ENCODE measurements around the gene SCN2B. TPM values are rescaled to one million over a fixed set of nuclear protein-coding genes. Genes with fewer than 3 reads are reported as not detected.

Gene SCN2B
- total and polyA plus RNA-seq, 7 donors = 0.23 to 1.7 (median 0.95) TPM

GRCh38 chr11:118145285-118146227, 30.9 kb downstream of the SCN2B start:
- Histone ChIP-seq H3K4me1 (peaks cover 0 to 9% (median 7%) of the 10 kb centered on the region in 4 donors), H3K4me3 (peak overlapping the region; percentile 44 to 66 (median 60)), H3K36me3 (no peaks in the 10 kb centered on the region), H3K27ac (peak overlapping the region in 3 of 4 donors; percentile 39 to 58 (median 51)), H3K27me3 (peaks cover 0 to 43% (median 6%) of the 10 kb centered on the region in 3 donors), H3K9me3 (no peaks in the 10 kb centered on the region)
- TF ChIP-seq CTCF (IDR thresholded peaks at IDR 0.05) (peak; percentile 90 to 97 (median 94)), EP300 (IDR thresholded peaks at IDR 0.05) (no peak), POLR2AphosphoS5 (IDR thresholded peaks at IDR 0.05) (peak in 1 of 4 donors; percentile 15), POLR2A (IDR thresholded peaks at IDR 0.05) (no peak)
- 1 to 2% methylated on average over 78 of the region's 78 CpGs for WGBS, 2 donors
- intact Hi-C loops (cut with DNase I) = loop anchor here (1.0 to 5.0 kb wide), 3 partner anchors 26 to 343 kb away; no protein-coding TSS in a partner anchor
- peak; percentile 89 for DNase-seq

- Histone ChIP-seq H3K4me1 (peaks cover 0 to 9% (median 7%) of the 10 kb centered on the region in 4 donors), H3K27me3 (peaks cover 0 to 50% (median 6%) of the 10 kb centered on the region in 3 donors), H3K36me3 (no peaks in the 10 kb centered on the region), H3K27ac (no peak overlapping the region), H3K4me3 (peak overlapping the region in 2 of 4 donors; percentile 60 to 66), H3K9me3 (no peaks in the 10 kb centered on the region)
- TF ChIP-seq POLR2A (IDR thresholded peaks at IDR 0.05) = no peak
- no peak for TF ChIP-seq POLR2AphosphoS5 (IDR thresholded peaks at IDR 0.05)
- no peak for TF ChIP-seq CTCF (IDR thresholded peaks at IDR 0.05)
- TF ChIP-seq EP300 (IDR thresholded peaks at IDR 0.05) = no peak
- intact Hi-C loops (cut with DNase I) = loop anchor here (1.0 to 5.0 kb wide), 3 partner anchors 27 to 344 kb away; no protein-coding TSS in a partner anchor
- WGBS, 2 donors = 57 to 66% methylated on average over 20 of the region's 20 CpGs
- peak; percentile 54 for DNase-seq
Measured at GRCh38 chr11:118144301-118145268, 31.9 kb downstream of the SCN2B start.

- Histone ChIP-seq H3K27me3 (peaks cover 0 to 53% (median 6%) of the 10 kb centered on the region in 3 donors), H3K36me3 (no peaks in the 10 kb centered on the region), H3K4me1 (peaks cover 0 to 9% (median 7%) of the 10 kb centered on the region in 4 donors), H3K9me3 (no peaks in the 10 kb centered on the region), H3K4me3 (no peak overlapping the region), H3K27ac (no peak overlapping the region)
- 70 to 84% methylated on average over 12 of the region's 12 CpGs for WGBS, 2 donors
- peak; percentile 58 for DNase-seq
- no peak for TF ChIP-seq POLR2A (IDR thresholded peaks at IDR 0.05)
- TF ChIP-seq POLR2AphosphoS5 (IDR thresholded peaks at IDR 0.05) = no peak
- no peak for TF ChIP-seq EP300 (IDR thresholded peaks at IDR 0.05)
- TF ChIP-seq CTCF (IDR thresholded peaks at IDR 0.05) = no peak
- intact Hi-C loops (cut with DNase I) = loop anchor here (2.0 kb wide), 1 partner anchor 345 kb away; no protein-coding TSS in a partner anchor
Measured at GRCh38 chr11:118143661-118144185, 32.7 kb downstream of the SCN2B start.

DNA sequence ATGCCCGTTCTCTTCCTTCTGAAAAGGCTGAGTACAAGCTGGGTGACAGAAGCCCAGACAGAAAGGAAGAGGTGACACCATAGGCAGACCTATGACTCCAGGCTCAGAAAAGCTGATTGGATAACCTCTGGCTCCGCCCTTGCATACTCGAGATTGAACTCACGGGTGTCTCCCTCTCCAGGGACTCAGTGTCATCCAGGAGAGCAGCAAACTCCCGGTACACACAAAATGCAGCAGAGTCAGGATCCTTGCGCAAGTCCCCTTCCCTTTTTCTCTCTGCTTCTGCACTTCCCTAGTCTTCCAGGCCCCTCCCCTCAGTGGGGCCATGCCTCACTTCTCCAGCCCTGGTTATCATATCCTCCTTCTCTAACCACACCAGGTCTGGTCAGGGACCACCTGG, 33.6 kb downstream of the SCN2B start:
- TF ChIP-seq CTCF (IDR thresholded peaks at IDR 0.05) = no peak
- TF ChIP-seq POLR2AphosphoS5 (IDR thresholded peaks at IDR 0.05) = no peak
- TF ChIP-seq POLR2A (IDR thresholded peaks at IDR 0.05) = no peak
- TF ChIP-seq EP300 (IDR thresholded peaks at IDR 0.05) = no peak
- peaks cover 0 to 9% (median 7%) of the 10 kb centered on the region in 4 donors for H3K4me1 ChIP-seq
- peak; percentile 63 for DNase-seq
- no peak overlapping the region for H3K4me3 ChIP-seq
- H3K27me3 ChIP-seq = peaks cover 0 to 59% (median 6%) of the 10 kb centered on the region in 3 donors
- intact Hi-C loops (cut with DNase I) = no loop called here
- 22 to 27% methylated on average over 6 of the region's 6 CpGs for WGBS, 2 donors
- H3K9me3 ChIP-seq = no peaks in the 10 kb centered on the region
- H3K27ac ChIP-seq = no peak overlapping the region
- H3K36me3 ChIP-seq = no peaks in the 10 kb centered on the region
